CD14-positive monocyte (primary cell): Measurements from ENCODE around the gene KCNIP3. TPM values are rescaled to one million over a fixed set of nuclear protein-coding genes. Genes with fewer than 3 reads are reported as not detected.

ENCODE experiments used
- DNase-seq, 3 donors: peaks; one replicate each; pipeline ENCODE4 v3.0.0-alpha.2; 2011 to 2022
- H2AFZ ChIP-seq: 2 replicates; pipeline ENCODE4 v1.6.0; 2012; ENCODE audit warnings: mild to moderate bottlenecking, low read depth, low read length, inconsistent platforms; ENCODE audit not compliant: insufficient read depth, poor library complexity, severe bottlenecking
- H3K27ac ChIP-seq, 2 donors: 1 replicate in 1 of 2; 2 replicates in 1 of 2; pipeline ENCODE4 v1.5.1; 2012 to 2013; ENCODE audit warnings: low read length in 2 of 2, control low read depth in 1 of 2, inconsistent platforms in 1 of 2, low read depth in 1 of 2, mild to moderate bottlenecking in 1 of 2
- H3K27me3 ChIP-seq, 2 donors: one replicate each; pipeline versions ENCODE4 v1.6.0 to v1.6.1; 2011 to 2013; ENCODE audit warnings: low read length in 2 of 2; ENCODE audit not compliant: control insufficient read depth in 2 of 2, insufficient read depth in 2 of 2
- H3K36me3 ChIP-seq, 2 donors: replicated peaks in 1 of 2; 1 replicate in 1 of 2; 2 replicates in 1 of 2; pipeline versions ENCODE4 v1.5.1 to v1.6.1; 2012 to 2013; ENCODE audit warnings: low read length in 2 of 2, control low read depth in 1 of 2, inconsistent platforms in 1 of 2, mild to moderate bottlenecking in 1 of 2; ENCODE audit not compliant: insufficient read depth in 2 of 2, control insufficient read depth in 1 of 2
- H3K4me1 ChIP-seq, 2 donors: 1 replicate in 1 of 2; 2 replicates in 1 of 2; pipeline versions ENCODE4 v1.5.1 to v1.6.1; 2012 to 2013; ENCODE audit warnings: low read length in 2 of 2, control low read depth in 1 of 2, inconsistent platforms in 1 of 2, mild to moderate bottlenecking in 1 of 2, moderate library complexity in 1 of 2; ENCODE audit not compliant: insufficient read depth in 2 of 2, control insufficient read depth in 1 of 2
- H3K4me2 ChIP-seq: replicated peaks from 2 replicates; pipeline ENCODE3; 2012; ENCODE audit warnings: low read length, moderate library complexity, mild to moderate bottlenecking; ENCODE audit not compliant: poor library complexity, severe bottlenecking; ENCODE audit errors: extremely low read depth
- H3K4me3 ChIP-seq, 3 experiments: fragments of 200-600 bp in 1 of 3; sonication (generic) in 1 of 3; replicated peaks in 1 of 3; 1 replicate in 2 of 3; 2 replicates in 1 of 3; pipeline ENCODE4 v1.5.1; 2011 to 2013; ENCODE audit warnings: low read length in 3 of 3, mild to moderate bottlenecking in 3 of 3, control low read depth in 2 of 3, low read depth in 2 of 3, inconsistent platforms in 1 of 3, moderate library complexity in 1 of 3
- H3K79me2 ChIP-seq: 2 replicates; pipeline ENCODE4 v1.6.0; 2012; ENCODE audit warnings: mild to moderate bottlenecking, control low read depth, inconsistent platforms, low read length, moderate library complexity; ENCODE audit not compliant: insufficient read depth
- H3K9ac ChIP-seq: 2 replicates; pipeline ENCODE4 v1.6.0; 2017; ENCODE audit warnings: low read length, mild to moderate bottlenecking; ENCODE audit not compliant: insufficient read depth, poor library complexity, severe bottlenecking
- H3K9me3 ChIP-seq, 2 donors: replicated peaks in 1 of 2; 1 replicate in 1 of 2; 2 replicates in 1 of 2; pipeline versions ENCODE4 v1.5.1 to v1.6.1; 2012 to 2013; ENCODE audit warnings: low read length in 2 of 2, control low read depth in 1 of 2; ENCODE audit not compliant: control insufficient read depth in 1 of 2, insufficient read depth in 1 of 2
- H4K20me1 ChIP-seq: 2 replicates; pipeline ENCODE4 v1.6.0; 2012; ENCODE audit warnings: mild to moderate bottlenecking, low read length, control low read depth, moderate library complexity; ENCODE audit not compliant: insufficient read depth
- H3K27ac Mint-ChIP-seq, 7 donors: one replicate each; pipeline ENCODE4 v1.8.0; 2020; ENCODE audit warnings: mild to moderate bottlenecking in 7 of 7, mixed read lengths in 7 of 7, moderate library complexity in 6 of 7, inconsistent platforms in 2 of 7
- H3K27me3 Mint-ChIP-seq, 3 donors: one replicate each; pipeline ENCODE4 v1.8.0; 2021 to 2022; ENCODE audit warnings: low read depth in 3 of 3, mild to moderate bottlenecking in 3 of 3, mixed read lengths in 3 of 3, moderate library complexity in 3 of 3, inconsistent platforms in 1 of 3
- H3K36me3 Mint-ChIP-seq, 2 donors: one replicate each; pipeline ENCODE4 v1.8.0; 2020; ENCODE audit warnings: mixed read lengths in 2 of 2, inconsistent platforms in 1 of 2, mild to moderate bottlenecking in 1 of 2
- H3K4me1 Mint-ChIP-seq: one replicate; pipeline ENCODE4 v1.8.0; 2020; ENCODE audit warnings: mild to moderate bottlenecking, mixed read lengths
- H3K4me3 Mint-ChIP-seq, 2 donors: one replicate each; pipeline ENCODE4 v1.8.0; 2020; ENCODE audit warnings: mild to moderate bottlenecking in 2 of 2, mixed read lengths in 2 of 2, moderate library complexity in 1 of 2
- H3K9me3 Mint-ChIP-seq, 7 donors: one replicate each; pipeline ENCODE4 v1.8.0; 2020 to 2022; ENCODE audit warnings: mixed read lengths in 7 of 7, mild to moderate bottlenecking in 6 of 7, moderate library complexity in 6 of 7, inconsistent platforms in 2 of 7
- WGBS: methylation state at CpG from one replicate; pipeline ENCODE4 v1.1.5; 2013; ENCODE audit warnings: missing lambda C conversion rate; ENCODE audit not compliant: insufficient coverage; 5-methylcytosine and 5-hydroxymethylcytosine counted together
- intact Hi-C, 2 donors: fragments of 100-400 bp; cut with micrococcal nuclease; formaldehyde crosslinking; loops; one replicate each; pipeline versions ENCODE4 v1.15.0 to v1.15.1; 2023
- polyA plus RNA-seq, 3 donors: library from polyadenylated mRNA; depleted of rRNA in 1 of 3; unstranded in 2 of 3; stranded (reverse) in 1 of 3; fragments of 300-500 nt in 2 of 3; fragments of >200 nt in 1 of 3; fragmentation: Illumina TruSeq in 2 of 3; gene quantifications; 1 replicate in 2 of 3; 2 replicates in 1 of 3; pipeline ENCODE4 v1.2.3, GENCODE V29; 2012 to 2021
- TF ChIP-seq, protein P1 (sequence below): fragments of 200-600 bp; IDR thresholded peaks from one replicate; pipeline ENCODE4 v1.8.0; 2022; ENCODE audit warnings: antibody characterized with exemption, mild to moderate bottlenecking

KCNIP3 gene
- polyA plus RNA-seq, 3 donors = not detected

GRCh38 chr2:95361216-95361980 lies 64.3 kb downstream of the KCNIP3 start:
- Histone ChIP-seq H3K4me1 (no peaks in the 10 kb centered on the region), H3K9me3 (peaks cover 0 to 5% of the 10 kb centered on the region in 2 donors), H3K27me3 (no peaks in the 10 kb centered on the region), H2AFZ (no peak overlapping the region), H3K27ac (no peak overlapping the region), H3K9ac (no peak overlapping the region), H3K79me2 (no peaks in the 10 kb centered on the region), H3K4me3 (no peak overlapping the region), H3K36me3 (no peaks in the 10 kb centered on the region), H4K20me1 (no peaks in the 10 kb centered on the region), H3K4me2 (no peak overlapping the region)
- Mint-ChIP-seq H3K4me3 (no peak overlapping the region), H3K27me3 (peaks cover 3 to 13% (median 5%) of the 10 kb centered on the region in 3 donors), H3K4me1 (no peaks in the 10 kb centered on the region), H3K9me3 (peaks cover 0 to 7% (median 0%) of the 10 kb centered on the region in 7 donors), H3K27ac (no peak overlapping the region), H3K36me3 (no peaks in the 10 kb centered on the region)
- intact Hi-C loops = no loop called here
- 96% methylated on average over 4 of the region's 9 CpGs for WGBS
- TF ChIP-seq, protein P1, sequence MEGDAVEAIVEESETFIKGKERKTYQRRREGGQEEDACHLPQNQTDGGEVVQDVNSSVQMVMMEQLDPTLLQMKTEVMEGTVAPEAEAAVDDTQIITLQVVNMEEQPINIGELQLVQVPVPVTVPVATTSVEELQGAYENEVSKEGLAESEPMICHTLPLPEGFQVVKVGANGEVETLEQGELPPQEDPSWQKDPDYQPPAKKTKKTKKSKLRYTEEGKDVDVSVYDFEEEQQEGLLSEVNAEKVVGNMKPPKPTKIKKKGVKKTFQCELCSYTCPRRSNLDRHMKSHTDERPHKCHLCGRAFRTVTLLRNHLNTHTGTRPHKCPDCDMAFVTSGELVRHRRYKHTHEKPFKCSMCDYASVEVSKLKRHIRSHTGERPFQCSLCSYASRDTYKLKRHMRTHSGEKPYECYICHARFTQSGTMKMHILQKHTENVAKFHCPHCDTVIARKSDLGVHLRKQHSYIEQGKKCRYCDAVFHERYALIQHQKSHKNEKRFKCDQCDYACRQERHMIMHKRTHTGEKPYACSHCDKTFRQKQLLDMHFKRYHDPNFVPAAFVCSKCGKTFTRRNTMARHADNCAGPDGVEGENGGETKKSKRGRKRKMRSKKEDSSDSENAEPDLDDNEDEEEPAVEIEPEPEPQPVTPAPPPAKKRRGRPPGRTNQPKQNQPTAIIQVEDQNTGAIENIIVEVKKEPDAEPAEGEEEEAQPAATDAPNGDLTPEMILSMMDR = no peak
- DNase-seq = no peak

- H3K4me3 Mint-ChIP-seq = no peak overlapping the region
- H4K20me1 ChIP-seq = no peaks in the 10 kb centered on the region
- H3K36me3 Mint-ChIP-seq = no peaks in the 10 kb centered on the region
- H3K4me1 ChIP-seq = no peaks in the 10 kb centered on the region
- intact Hi-C loops = no loop called here
- H3K4me2 ChIP-seq = no peak overlapping the region
- 94% methylated on average over 7 of the region's 9 CpGs for WGBS
- no peak overlapping the region for H3K4me3 ChIP-seq
- no peaks in the 10 kb centered on the region for H3K79me2 ChIP-seq
- H3K9me3 ChIP-seq = no peaks in the 10 kb centered on the region
- peaks cover 0 to 4% (median 0%) of the 10 kb centered on the region in 7 donors for H3K9me3 Mint-ChIP-seq
- H3K27me3 Mint-ChIP-seq = peaks cover 3 to 13% (median 5%) of the 10 kb centered on the region in 3 donors
- no peaks in the 10 kb centered on the region for H3K4me1 Mint-ChIP-seq
- TF ChIP-seq, protein P1 = no peak
- no peaks in the 10 kb centered on the region for H3K36me3 ChIP-seq
- no peak overlapping the region for H3K27ac ChIP-seq
- no peak overlapping the region for H3K9ac ChIP-seq
- DNase-seq = no peak
- peak overlapping the region in 1 of 7 donors; percentile 41 for H3K27ac Mint-ChIP-seq
- no peak overlapping the region for H2AFZ ChIP-seq
- H3K27me3 ChIP-seq = no peaks in the 10 kb centered on the region
Observed at GRCh38 chr2:95362486-95362885, 65.3 kb downstream of the KCNIP3 start.
